Neural progenitor cell (in vitro differentiated cells): ENCODE measurements around the gene LIPE.

ENCODE experiments used
- CTCF ChIP-seq: fragments of 200-600 bp; sonication (generic); IDR thresholded peaks from 2 replicates; pipeline ENCODE4 v1.5.1; 2017; ENCODE audit warnings: antibody characterized with exemption, mild to moderate bottlenecking
- EZH2 ChIP-seq: fragments of 200-600 bp; sonication (generic); IDR thresholded peaks from 2 replicates; pipeline ENCODE4 v1.6.1; 2017; ENCODE audit warnings: antibody characterized with exemption, mild to moderate bottlenecking, moderate library complexity

GRCh38 chr19:42452590-42452989 lies 25.4 kb upstream of the LIPE start:
- TF ChIP-seq CTCF (no peak), EZH2 (no peak)
